Epithelial cell of prostate (primary cell): ENCODE measurements around the gene CDC42BPA.
"Not testable (repeated sequence)": the region's sequence is repeated elsewhere in the genome, so short reads cannot be mapped to it uniquely, and the experiment has no call there.

ENCODE experiments used
- DNase-seq: peaks from one replicate; pipeline ENCODE4 v3.0.0-alpha.2; 2011; ENCODE audit warnings: low read depth, low spot score
- H3K27ac ChIP-seq: fragments of 450-650 bp; 2 replicates; pipeline ENCODE4 v1.5.1; 2017; ENCODE audit warnings: mild to moderate bottlenecking

CDC42BPA gene

DNA sequence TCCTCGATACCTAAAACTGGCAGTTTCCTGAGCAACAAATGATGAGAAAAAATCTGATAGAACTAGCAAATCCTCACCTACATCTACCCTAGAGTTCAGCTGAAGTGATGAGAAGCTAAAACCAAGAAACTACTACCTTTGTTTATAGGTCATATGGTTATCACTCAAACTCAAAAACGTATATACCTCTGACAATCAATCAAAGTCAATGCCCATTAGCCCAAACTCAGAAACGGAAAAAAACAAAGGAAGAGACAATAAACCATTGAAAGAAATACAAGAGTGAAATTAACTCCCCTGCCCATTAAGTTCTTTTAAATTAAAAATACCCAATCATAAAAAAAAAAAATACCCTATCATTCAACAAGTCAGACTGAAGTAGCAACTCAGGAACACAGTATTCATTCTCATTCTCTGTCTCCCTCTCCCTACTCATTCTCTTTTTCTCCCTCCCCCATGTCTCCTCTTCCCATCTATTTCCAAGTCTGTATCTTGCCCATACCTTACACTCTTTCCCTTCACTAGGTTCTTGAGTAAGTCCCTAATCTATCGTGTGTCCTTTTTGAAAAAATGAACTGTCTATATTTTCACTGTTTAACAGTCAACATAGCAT lies 6.8 kb downstream of the CDC42BPA start:
- H3K27ac ChIP-seq = no peak overlapping the region
- no peak for DNase-seq

DNA sequence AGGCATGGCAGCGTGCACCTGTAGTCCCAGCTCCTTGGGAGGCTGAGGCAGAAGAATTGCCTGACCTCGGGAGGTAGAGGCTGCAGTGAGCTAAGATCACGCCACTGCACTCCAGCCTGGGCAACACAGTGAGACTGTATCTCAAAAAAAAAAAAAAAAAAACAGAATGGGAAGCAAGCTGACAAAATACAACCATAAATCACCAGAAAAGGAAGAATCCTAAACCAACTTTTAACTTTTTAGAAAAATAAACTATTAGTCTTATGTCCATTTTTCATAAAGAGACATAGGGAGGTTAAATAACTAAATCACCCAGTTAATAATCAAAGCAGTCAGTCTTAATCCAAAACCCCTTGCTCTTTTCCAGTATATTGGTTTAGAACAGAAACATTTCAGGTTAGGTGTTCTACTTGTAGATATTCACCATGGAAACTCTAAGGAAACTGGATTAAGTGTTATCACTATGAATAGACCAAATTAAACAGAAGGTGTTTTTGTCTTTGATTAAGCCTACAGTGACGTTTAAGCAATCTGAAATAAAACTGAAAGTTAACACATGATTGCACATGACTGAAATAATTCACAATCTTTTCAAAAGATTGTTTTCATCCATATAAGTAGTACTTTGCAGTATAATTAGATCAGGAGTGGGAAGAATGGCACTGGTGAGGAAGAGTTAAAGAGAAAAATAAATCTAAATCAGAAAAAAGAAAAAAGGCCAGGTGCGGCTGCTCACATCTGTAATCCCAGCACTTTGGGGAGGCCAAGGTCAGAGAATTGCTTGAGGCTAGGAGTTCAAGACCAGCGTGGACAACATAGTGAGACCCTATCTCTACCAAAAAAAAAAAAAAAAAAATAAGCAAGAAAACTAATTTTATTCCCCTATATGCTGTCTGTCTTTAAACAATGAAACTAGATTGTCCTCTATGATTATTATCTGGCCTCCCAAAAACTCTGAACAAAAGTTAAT lies 9.6 kb downstream of the CDC42BPA start:
- DNase-seq = no peak
- no peak overlapping the region for H3K27ac ChIP-seq

GRCh38 chr1:227306689-227307088 lies 11.6 kb downstream of the CDC42BPA start:
- DNase-seq = no peak

DNA sequence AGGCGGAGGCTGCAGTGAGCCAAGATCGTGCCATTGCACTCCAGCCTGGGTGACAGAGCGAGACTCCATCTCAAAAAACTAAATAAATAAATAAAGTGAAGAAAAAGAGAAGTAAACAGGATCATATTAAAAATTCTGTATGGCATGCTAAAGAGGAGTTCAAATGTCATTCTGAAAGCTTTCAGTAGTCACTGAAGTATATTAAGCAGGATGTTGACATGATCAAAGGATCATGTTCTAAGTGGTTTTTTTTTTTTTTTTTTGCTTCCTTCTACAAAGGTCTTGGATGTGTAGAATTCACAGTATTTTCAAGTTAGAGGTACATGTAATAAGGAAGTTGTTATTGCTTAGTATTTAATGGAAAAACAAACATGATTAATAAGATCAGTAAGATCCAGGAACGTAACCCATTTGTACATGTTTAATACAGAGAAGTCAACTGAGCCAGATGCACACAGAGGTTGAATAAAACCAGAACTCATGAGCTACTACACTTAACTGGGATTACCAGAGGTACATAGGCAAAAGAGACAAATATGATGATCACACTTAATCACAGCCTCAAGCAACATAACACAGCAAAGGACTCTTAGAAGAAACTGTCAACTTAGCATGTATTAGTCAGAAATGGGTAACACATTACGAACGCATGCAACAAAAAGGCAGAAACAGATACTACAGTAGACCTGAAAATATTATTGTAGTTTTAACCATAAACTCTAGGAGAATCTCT lies 12.2 kb downstream of the CDC42BPA start:
- H3K27ac ChIP-seq = no peak overlapping the region
- no peak for DNase-seq

More at GRCh38 chr1:227306689-227307088, 11.6 kb downstream of the CDC42BPA start:
- no peak overlapping the region for H3K27ac ChIP-seq

DNA sequence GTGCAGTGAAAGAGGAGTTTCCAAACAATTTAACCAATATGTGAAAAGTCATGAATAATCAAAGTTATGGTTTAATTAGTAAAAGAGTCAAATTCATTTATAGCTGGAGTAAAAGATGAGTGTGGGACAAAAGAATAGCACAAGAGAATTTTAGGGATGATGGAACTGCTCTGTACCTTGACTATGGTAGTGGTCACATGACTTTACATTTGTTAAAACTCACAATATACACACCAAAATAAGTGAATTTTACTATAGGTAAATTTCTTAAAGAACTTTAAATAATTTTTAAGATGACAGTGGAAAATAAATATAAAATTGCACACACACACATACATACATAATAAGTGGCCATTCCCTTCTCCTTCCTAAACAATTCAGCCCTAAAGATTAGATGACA lies 13.6 kb downstream of the CDC42BPA start:
- DNase-seq = no peak
- no peak overlapping the region for H3K27ac ChIP-seq

DNA sequence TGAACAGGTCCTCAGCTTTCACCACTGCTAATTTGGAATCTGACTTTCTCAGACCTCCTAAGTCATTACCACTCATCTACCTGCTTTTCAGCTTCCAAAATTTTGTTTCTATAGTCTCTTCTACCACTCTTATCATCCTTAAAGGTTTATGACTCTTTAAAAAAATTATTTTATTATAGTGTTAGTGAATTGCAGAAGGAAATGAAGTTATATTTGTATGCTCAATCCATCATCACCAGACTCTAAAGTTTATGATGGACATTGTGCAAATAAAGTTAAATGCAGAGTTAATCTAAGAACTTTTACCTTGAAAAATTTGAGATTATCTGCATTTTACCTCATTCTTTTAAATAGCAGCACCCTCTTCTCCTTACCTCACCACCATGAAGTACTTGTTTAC lies 14.6 kb downstream of the CDC42BPA start:
- no peak for DNase-seq
- H3K27ac ChIP-seq = no peak overlapping the region

DNA sequence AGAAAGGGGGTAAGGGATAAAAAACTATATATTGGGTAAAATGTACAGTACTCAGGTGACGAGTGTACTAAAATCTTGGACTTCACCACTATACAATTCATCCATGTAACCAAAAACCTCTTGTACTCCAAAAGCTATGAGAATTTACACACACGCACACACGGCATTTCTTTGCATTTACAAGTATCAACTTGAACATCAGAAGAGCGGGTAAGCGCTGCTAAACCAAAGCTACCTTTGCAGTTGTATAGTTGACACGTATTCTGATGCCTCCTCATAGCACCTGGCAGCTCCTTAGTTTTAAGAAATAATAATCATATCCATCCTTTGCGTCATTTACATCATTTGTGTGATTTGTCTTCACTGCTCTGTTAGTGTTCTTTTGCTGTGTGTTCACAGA lies 17.6 kb downstream of the CDC42BPA start:
- H3K27ac ChIP-seq = peak overlapping the region; percentile 79
- DNase-seq = no peak

DNA sequence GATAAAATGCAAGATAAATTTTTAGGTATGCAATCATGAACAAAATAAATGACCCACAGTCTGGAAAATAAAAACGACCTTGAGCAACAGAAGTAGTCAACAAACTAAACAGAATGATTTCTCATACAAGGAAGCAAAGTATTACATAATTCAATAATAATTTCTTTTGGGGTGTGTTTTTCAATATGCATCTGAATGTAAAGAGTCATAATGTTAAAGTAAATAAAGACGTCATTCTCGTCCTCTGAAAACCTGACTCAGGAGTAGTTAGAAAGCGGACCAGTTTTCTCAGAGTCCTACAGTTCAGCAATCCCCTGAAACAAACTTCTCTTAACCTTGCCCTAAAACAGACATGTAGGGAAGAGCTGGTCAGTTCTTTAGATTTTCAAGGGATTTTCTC lies 18.6 kb downstream of the CDC42BPA start:
- peak; percentile 40 for DNase-seq
- peak overlapping the region; percentile 79 for H3K27ac ChIP-seq

DNA sequence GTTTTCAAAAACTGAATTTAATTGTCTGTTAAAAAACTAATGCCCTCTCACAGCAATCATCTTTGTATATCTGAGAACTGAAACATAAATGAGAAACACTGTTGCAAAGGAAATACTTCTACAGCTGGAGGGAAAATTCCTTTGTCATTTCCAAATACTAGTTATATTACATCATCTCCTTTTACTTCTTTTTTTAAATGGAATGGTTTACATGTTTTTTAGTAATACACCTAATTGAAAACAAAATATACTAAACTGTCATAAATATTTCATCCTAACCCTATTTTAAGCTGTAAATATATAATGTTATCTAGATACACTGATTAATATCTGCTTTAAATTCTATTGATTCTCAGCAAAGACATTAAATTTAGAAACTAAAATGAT lies 19.1 kb downstream of the CDC42BPA start:
- peak overlapping the region; percentile 79 for H3K27ac ChIP-seq
- DNase-seq = no peak

DNA sequence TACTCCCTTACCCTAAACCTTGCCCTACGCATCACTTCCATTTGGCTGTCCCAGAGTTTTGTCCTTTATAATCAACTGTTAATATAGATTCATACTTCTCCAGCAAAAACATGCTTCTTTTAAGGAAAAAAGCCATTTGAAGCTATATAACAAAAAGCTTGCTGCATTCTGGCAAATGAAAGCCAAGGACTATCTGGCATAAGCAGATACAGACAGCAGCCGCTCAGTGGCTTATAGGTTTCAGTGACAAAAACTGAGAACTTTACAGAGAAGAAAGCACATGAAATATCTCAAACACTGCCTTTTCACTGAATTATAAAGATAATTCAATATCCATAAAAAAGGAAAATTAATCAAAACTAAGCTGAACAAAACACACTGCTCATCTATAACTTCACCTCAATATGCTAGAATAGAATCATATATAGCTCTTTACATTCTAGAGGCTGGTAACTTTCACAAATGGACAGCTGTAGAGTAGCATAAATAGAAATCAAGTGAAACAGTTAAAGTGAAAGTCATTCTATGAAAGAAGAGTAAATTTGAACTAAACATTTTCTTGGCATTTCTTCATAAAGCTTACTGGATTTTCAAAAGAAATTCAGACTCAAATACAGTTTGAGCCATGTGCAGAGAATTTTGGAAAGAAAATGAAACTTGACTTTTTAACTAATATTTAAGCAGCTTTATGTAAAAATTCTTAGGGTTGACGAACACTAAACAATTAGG lies 19.6 kb downstream of the CDC42BPA start:
- H3K27ac ChIP-seq = peak overlapping the region; percentile 79

GRCh38 chr1:227297073-227297793 lies 21.1 kb downstream of the CDC42BPA start:
- no peak overlapping the region for H3K27ac ChIP-seq
- DNase-seq = no peak

More for the DNA sequence above, 19.6 kb downstream of the CDC42BPA start:
- DNase-seq = no peak

DNA sequence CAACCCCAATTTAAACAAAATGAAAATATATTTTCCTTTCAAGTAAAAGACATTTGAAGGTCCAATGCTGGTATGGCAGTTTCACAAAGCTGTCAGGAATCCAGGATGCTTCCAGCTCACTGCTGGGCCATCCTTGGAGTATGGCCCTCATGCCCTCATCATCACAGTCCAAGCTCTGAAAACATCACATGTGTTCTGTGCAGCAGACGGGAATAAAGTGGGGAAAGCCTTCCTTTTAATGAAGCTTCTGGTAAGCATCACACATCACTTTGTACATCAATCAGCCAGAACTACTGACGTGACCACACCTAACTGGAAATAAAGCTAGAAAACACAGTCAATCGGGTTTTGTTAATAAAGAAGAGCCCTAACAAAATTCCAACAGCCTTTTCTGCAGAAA lies 22.7 kb downstream of the CDC42BPA start:
- no peak for DNase-seq
- no peak overlapping the region for H3K27ac ChIP-seq

DNA sequence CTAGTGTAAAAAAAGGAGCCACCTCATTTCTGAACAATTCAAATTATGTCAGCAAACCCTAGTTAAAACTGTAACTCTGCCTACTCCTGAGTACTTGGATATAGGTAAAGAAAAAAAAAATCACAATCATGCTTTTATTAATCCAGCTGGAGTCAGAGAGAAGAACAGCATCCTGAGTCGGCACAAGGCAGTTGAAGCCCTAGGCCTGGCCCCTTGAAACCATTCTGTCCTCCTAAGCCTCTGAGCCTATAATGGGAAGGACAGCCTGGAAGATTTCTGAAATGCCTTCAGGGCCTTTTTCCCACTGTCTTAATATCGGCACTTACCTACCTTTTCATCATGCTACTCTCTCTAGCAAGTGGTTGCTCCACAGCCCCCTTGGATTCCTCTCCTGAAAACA lies 32.5 kb downstream of the CDC42BPA start:
- DNase-seq = no peak
- H3K27ac ChIP-seq = no peak overlapping the region

- H3K27ac ChIP-seq = no peak overlapping the region
- no peak for DNase-seq
Measured at GRCh38 chr1:227281371-227281770, 36.9 kb downstream of the CDC42BPA start.

- DNase-seq = no peak
- no peak overlapping the region for H3K27ac ChIP-seq
Measured at GRCh38 chr1:227280836-227281235, 37.5 kb downstream of the CDC42BPA start.

DNA sequence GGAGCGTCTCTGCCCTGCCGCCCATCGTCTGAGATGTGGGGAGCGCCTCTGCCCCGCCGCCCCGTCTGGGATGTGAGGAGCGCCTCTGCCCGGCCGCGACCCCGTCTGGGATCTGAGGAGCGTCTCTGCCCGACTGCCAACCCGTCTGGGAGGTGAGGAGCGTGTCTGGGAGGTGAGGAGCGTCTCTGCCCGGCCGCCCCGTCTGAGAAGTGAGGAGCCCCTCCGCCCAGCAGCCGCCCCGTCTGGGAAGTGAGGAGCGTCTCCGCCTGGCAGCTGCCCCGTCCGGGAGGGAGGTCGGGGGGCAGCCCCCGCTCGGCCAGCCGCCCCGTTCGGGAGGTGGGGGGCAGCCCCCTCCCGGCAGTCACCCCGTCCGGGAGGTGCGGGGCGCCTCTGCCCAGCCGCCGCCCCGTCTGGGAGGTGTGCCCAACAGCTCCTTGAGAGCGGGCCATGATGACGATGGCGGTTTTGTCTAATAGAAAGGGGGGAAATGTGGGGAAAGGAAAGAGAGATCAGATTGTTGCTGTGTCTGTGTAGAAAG lies 42.1 kb downstream of the CDC42BPA start:
- H3K27ac ChIP-seq, DNase-seq: not testable (repeated sequence)

DNA sequence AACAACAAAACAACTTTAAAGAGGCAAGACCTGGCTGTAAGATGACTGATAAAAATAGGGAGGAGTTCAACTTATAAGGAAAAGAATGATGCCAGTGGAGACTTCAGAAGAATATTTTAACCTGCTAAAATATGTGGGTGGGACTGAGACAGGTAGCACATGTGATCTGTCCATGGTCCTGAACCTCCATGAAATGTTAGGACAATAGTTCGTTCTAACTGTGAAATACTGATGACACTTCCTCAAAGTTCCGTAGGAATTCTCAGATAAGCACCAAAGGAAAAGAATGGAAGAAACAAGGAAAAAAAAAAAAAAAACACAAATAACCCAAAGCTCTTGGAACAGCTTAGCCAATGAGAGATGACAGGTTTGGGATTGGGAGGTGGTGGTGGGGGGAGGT lies 44.7 kb downstream of the CDC42BPA start:
- no peak overlapping the region for H3K27ac ChIP-seq
- DNase-seq = no peak

DNA sequence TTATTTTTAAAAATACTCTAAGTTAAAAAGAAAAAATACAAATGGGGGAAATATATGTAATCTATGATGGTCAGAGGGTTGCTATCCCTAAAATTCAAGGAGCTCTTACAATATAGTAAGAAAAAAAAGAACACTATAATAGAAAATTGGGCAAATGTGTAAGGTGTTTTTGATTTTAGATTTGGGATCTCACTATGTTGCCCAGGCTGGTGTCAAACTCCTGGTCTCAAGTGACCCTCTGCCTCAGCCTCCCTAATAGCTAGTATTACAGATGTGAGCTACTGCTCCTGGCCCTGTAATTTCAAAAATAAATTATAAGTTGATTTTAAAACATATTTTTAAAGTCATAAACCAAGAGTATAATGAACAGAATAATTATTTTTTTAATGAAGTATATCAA lies 45.9 kb downstream of the CDC42BPA start:
- no peak overlapping the region for H3K27ac ChIP-seq
- DNase-seq = no peak

GRCh38 chr1:227270554-227270953 lies 47.7 kb downstream of the CDC42BPA start:
- no peak overlapping the region for H3K27ac ChIP-seq
- no peak for DNase-seq
